ENCODE results near the gene SLC8B1.

Gene SLC8B1

DNA sequence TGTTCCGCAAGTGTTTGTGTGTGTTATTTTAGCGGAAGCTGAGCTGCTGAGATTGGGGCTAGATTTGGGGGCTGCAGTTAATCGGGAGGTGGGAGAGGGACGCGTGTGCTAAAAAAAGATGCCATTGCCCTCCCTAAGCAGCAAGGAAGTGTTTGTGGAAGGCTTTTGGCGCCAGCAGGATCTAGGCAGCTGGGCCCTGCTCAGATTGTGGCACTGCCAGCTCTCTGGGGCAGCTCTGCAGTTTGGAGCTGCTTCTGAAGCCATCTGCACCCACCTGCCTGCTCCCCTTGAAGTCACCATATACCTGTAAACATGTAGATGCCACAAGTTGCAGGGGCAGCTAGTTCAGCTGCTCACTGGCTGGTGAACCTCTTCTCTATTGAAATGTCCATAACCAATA lies 84.9 kb downstream of the SLC8B1 start:
- TF ChIP-seq GATA3 (IDR thresholded peaks at IDR 0.05; ENCODE audit: low read depth, low read length) = no peak
- no peak for TF ChIP-seq GATA2 (IDR thresholded peaks at IDR 0.05; ENCODE audit: low read depth, low read length)

DNA sequence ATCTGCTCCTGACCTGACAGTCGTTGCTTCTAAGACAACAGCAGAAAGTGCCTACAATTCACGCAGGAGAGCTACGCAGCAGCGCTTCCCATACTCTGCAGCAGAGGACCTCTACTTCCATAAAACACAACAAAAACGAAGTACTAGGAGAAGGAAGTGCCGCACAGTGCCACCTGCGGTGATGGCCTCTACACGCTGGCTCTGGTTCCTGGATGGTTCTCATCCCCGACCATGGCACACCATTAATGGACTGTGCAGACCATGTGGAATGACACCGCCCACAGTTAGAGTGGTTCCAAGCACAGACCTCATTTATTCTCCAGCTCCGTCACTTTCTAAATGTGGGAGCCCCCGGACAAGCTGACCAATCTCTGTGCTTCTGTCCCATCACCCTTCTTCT lies 85.4 kb downstream of the SLC8B1 start:
- no peak for TF ChIP-seq GATA3 (IDR thresholded peaks at IDR 0.05; ENCODE audit: low read depth, low read length)
- no peak for TF ChIP-seq GATA2 (IDR thresholded peaks at IDR 0.05; ENCODE audit: low read depth, low read length)

GRCh38 chr12:113248842-113249435 lies 86.0 kb downstream of the SLC8B1 start:
- TF ChIP-seq GATA3 (IDR thresholded peaks at IDR 0.05; ENCODE audit: low read depth, low read length) (no peak), GATA2 (IDR thresholded peaks at IDR 0.05; ENCODE audit: low read depth, low read length) (no peak)
